IMR-90 (cell line): ENCODE measurements around the gene ARHGEF3. TPM values are rescaled to one million over a fixed set of nuclear protein-coding genes. Genes with fewer than 3 reads are reported as not detected.

Source experiments
- ATAC-seq: fragments of 200-7000 bp; cut with Tn5 transposase; 2 replicates; pipeline ENCODE4 v1.9.1; 2020; ENCODE audit warnings: low read depth, mild to moderate bottlenecking, moderate library complexity
- BruUV-seq: library from RNA; stranded (reverse); fragments of 400-500 nt; replicated peaks from 2 replicates; lab custom pipeline; 2021; lab: Mats Ljungman, UMichigan
- CTCF ChIA-PET: fragments of 300-600 bp; formaldehyde crosslinking; extraction: SDS; loops from one replicate; lab custom pipeline; 2021; ENCODE audit warnings: antibody characterized with exemption; lab: Yijun Ruan, JAX
- POLR2A ChIA-PET: fragments of 300-600 bp; sonication (Branson Sonifier 250); formaldehyde crosslinking; loops from one replicate; lab custom pipeline; 2022; ENCODE audit warnings: antibody characterized with exemption; ENCODE audit not compliant: unreplicated experiment; lab: Charles Lee
- DNase-seq: peaks from one replicate; pipeline ENCODE4 v3.0.0; 2013
- H2AFZ ChIP-seq: replicated peaks from 2 replicates; pipeline ENCODE3; 2013; ENCODE audit warnings: low read length, mild to moderate bottlenecking; ENCODE audit not compliant: poor library complexity
- H2AK5ac ChIP-seq: 2 replicates; pipeline ENCODE4 v1.6.1; 2013; ENCODE audit warnings: low read depth, low read length, inconsistent platforms
- H2AK9ac ChIP-seq: replicated peaks from 2 replicates; pipeline ENCODE3; 2013; ENCODE audit warnings: mild to moderate bottlenecking, low read depth, low read length, moderate library complexity; ENCODE audit not compliant: poor library complexity
- H2BK120ac ChIP-seq: 2 replicates; pipeline ENCODE4 v1.6.1; 2013; ENCODE audit warnings: low read depth, low read length, inconsistent platforms
- H2BK15ac ChIP-seq: 3 replicates; pipeline ENCODE4 v1.6.1; 2013; ENCODE audit warnings: low read depth, low read length, inconsistent platforms
- H2BK20ac ChIP-seq: 2 replicates; pipeline ENCODE4 v1.6.1; 2013; ENCODE audit warnings: low read depth, mild to moderate bottlenecking, inconsistent platforms, low read length, moderate library complexity
- H2BK5ac ChIP-seq: 2 replicates; pipeline ENCODE4 v1.6.1; 2013; ENCODE audit warnings: mild to moderate bottlenecking, low read depth, low read length, inconsistent platforms; ENCODE audit not compliant: poor library complexity, severe bottlenecking
- H3K14ac ChIP-seq: replicated peaks from 2 replicates; pipeline ENCODE4 v1.6.1; 2013; ENCODE audit warnings: low read depth, low read length, inconsistent platforms
- H3K18ac ChIP-seq: 2 replicates; pipeline ENCODE4 v1.6.1; 2013; ENCODE audit warnings: low read depth, low read length, control low read depth
- H3K23ac ChIP-seq: 2 replicates; pipeline ENCODE4 v1.6.1; 2013; ENCODE audit warnings: low read depth, low read length, inconsistent platforms
- H3K27ac ChIP-seq: 2 replicates; pipeline ENCODE4 v1.5.1; 2013; ENCODE audit warnings: mild to moderate bottlenecking, control low read depth, low read length; ENCODE audit not compliant: insufficient read depth
- H3K27me3 ChIP-seq: 2 replicates; pipeline ENCODE4 v1.6.1; 2013; ENCODE audit warnings: low read length; ENCODE audit not compliant: control insufficient read depth, insufficient read depth
- H3K36me3 ChIP-seq: 2 replicates; pipeline ENCODE4 v1.6.1; 2013; ENCODE audit warnings: low read length, mixed read lengths; ENCODE audit not compliant: control insufficient read depth, insufficient read depth
- H3K4ac ChIP-seq: 2 replicates; pipeline ENCODE4 v1.6.1; 2013; ENCODE audit warnings: low read depth, low read length, inconsistent platforms
- H3K4me1 ChIP-seq: 2 replicates; pipeline ENCODE4 v1.6.1; 2013; ENCODE audit warnings: low read length, mixed read lengths; ENCODE audit not compliant: control insufficient read depth, insufficient read depth
- H3K4me2 ChIP-seq: 2 replicates; pipeline ENCODE4 v1.6.1; 2013; ENCODE audit warnings: low read depth, mild to moderate bottlenecking, control low read depth, low read length, moderate library complexity
- H3K4me3 ChIP-seq: 2 replicates; pipeline ENCODE4 v1.5.1; 2013; ENCODE audit warnings: low read depth, mild to moderate bottlenecking, control low read depth, low read length, moderate library complexity; ENCODE audit not compliant: insufficient read depth
- H3K56ac ChIP-seq: 2 replicates; pipeline ENCODE4 v1.6.1; 2013; ENCODE audit warnings: low read length, inconsistent platforms; ENCODE audit not compliant: insufficient read depth; ENCODE audit errors: extremely low read depth
- H3K79me1 ChIP-seq, 2 experiments: 2 replicates each; pipeline ENCODE4 v1.6.1; 2013; ENCODE audit warnings: low read length in 2 of 2, inconsistent platforms in 1 of 2, low read depth in 1 of 2
- H3K9ac ChIP-seq: 2 replicates; pipeline ENCODE4 v1.6.1; 2013; ENCODE audit warnings: low read depth, low read length, control low read depth
- H3K9me1 ChIP-seq: 2 replicates; pipeline ENCODE4 v1.6.1; 2013; ENCODE audit warnings: low read length, inconsistent platforms; ENCODE audit not compliant: insufficient read depth
- H3K9me3 ChIP-seq: 2 replicates; pipeline ENCODE4 v1.6.1; 2013; ENCODE audit warnings: low read length; ENCODE audit not compliant: control insufficient read depth, insufficient read depth
- H4K20me1 ChIP-seq: 2 replicates; pipeline ENCODE4 v1.6.1; 2013; ENCODE audit warnings: low read length, inconsistent platforms; ENCODE audit not compliant: insufficient read depth
- H4K5ac ChIP-seq: 2 replicates; pipeline ENCODE4 v1.6.1; 2013; ENCODE audit warnings: mild to moderate bottlenecking, low read depth, low read length, control low read depth
- H4K8ac ChIP-seq, 2 experiments: 2 replicates each; pipeline ENCODE4 v1.6.1; 2013; ENCODE audit warnings: low read depth in 2 of 2, low read length in 2 of 2, control low read depth in 1 of 2, inconsistent platforms in 1 of 2
- H4K91ac ChIP-seq: 2 replicates; pipeline ENCODE4 v1.6.1; 2013; ENCODE audit warnings: low read depth, low read length, inconsistent platforms; ENCODE audit not compliant: insufficient read depth
- BHLHE40 ChIP-seq: fragments of 150-350 bp; IDR thresholded peaks from 2 replicates; pipeline ENCODE4 v1.6.1; 2016; ENCODE audit warnings: mild to moderate bottlenecking, low read depth, low read length
- CHD1 ChIP-seq: IDR thresholded peaks from 2 replicates; pipeline ENCODE4 v1.6.1; 2012; ENCODE audit warnings: low read depth, low read length, improper control_type of control experiment
- MAFK ChIP-seq: IDR thresholded peaks from 2 replicates; pipeline ENCODE4 v1.6.1; 2012; ENCODE audit warnings: low read depth, low read length, improper control_type of control experiment
- MXI1 ChIP-seq: IDR thresholded peaks from 2 replicates; pipeline ENCODE4 v1.6.1; 2012; ENCODE audit warnings: low read depth, mild to moderate bottlenecking, low read length, moderate library complexity, borderline replicate concordance
- NFE2L2 ChIP-seq: fragments of 150-350 bp; IDR thresholded peaks from 2 replicates; pipeline ENCODE4 v1.6.1; 2016; ENCODE audit warnings: low read depth, mild to moderate bottlenecking, low read length
- POLR2A ChIP-seq: IDR thresholded peaks from 2 replicates; pipeline ENCODE4 v1.6.1; 2012; ENCODE audit warnings: mild to moderate bottlenecking, low read depth, low read length
- RAD21 ChIP-seq: IDR thresholded peaks from 2 replicates; pipeline ENCODE4 v1.6.1; 2012; ENCODE audit warnings: low read length, improper control_type of control experiment
- RCOR1 ChIP-seq: IDR thresholded peaks from 2 replicates; pipeline ENCODE4 v1.6.1; 2012; ENCODE audit warnings: mild to moderate bottlenecking, low read length, improper control_type of control experiment; ENCODE audit not compliant: insufficient replicate concordance
- RFX5 ChIP-seq: IDR thresholded peaks from 2 replicates; pipeline ENCODE4 v1.8.0; 2012; ENCODE audit warnings: low read depth, mild to moderate bottlenecking, low read length, moderate library complexity
- SMC3 ChIP-seq: fragments of 150-350 bp; IDR thresholded peaks from 2 replicates; pipeline ENCODE4 v1.6.1; 2016; ENCODE audit warnings: low read depth, mild to moderate bottlenecking, antibody characterized with exemption, low read length, moderate library complexity
- USF2 ChIP-seq: fragments of 150-350 bp; IDR thresholded peaks from 2 replicates; pipeline ENCODE4 v1.6.1; 2017; ENCODE audit warnings: mild to moderate bottlenecking, antibody characterized with exemption, low read length, low read depth
- WGBS, 2 experiments: methylation state at CpG; one replicate each; pipeline versions ENCODE4 v1.1.5 to v1.1.7; 2013; ENCODE audit warnings: missing lambda C conversion rate in 2 of 2; ENCODE audit not compliant: insufficient read length in 1 of 2; ENCODE audit errors: extremely low coverage in 2 of 2; 5-methylcytosine and 5-hydroxymethylcytosine counted together
- dilution Hi-C: fragments of 300-500 bp; cut with HindIII; formaldehyde crosslinking; loops from one replicate; pipeline ENCODE4 v1.14.3; 2018; ENCODE audit warnings: low sequenced_read_pairs; ENCODE audit not compliant: unreplicated experiment
- in situ Hi-C: fragments of 300-500 bp; cut with MboI; formaldehyde crosslinking; loops from 3 replicates; pipeline ENCODE4 v1.14.3; 2019; ENCODE audit warnings: low sequenced_read_pairs, inconsistent platforms, mixed read lengths
- intact Hi-C: fragments of 100-400 bp; cut with micrococcal nuclease; formaldehyde crosslinking; loops from 2 replicates; pipeline ENCODE4 v1.10.0; 2022
- polyA plus RNA-seq, 3 experiments: library from polyadenylated mRNA; depleted of rRNA; stranded (reverse); fragments of >200 nt; gene quantifications; 2 replicates each; pipeline ENCODE4 v1.2.3, GENCODE V29; 2012; ENCODE audit warnings: low replicate concordance in 1 of 3
- total RNA-seq: library from RNA; depleted of rRNA; stranded (reverse); fragments of >200 nt; gene quantifications from 2 replicates; pipeline ENCODE4 v1.2.3, GENCODE V29; 2012

ARHGEF3 gene
- total and polyA plus RNA-seq, 2 of the 4 experiments (the other 2 are of a cell fraction), result 2.1 to 2.3 TPM

- Histone ChIP-seq H3K14ac (no peak overlapping the region), H3K4me3 (no peak overlapping the region), H3K4me1 (peaks cover 12% of the 10 kb centered on the region), H2BK5ac (no peak overlapping the region), H2AK9ac (no peak overlapping the region), H3K56ac (no peak overlapping the region), H2BK120ac (no peak overlapping the region), H3K27me3 (no peaks in the 10 kb centered on the region), H3K9me3 (no peaks in the 10 kb centered on the region), H4K5ac (no peak overlapping the region), H3K9ac (no peak overlapping the region), H2AK5ac (no peak overlapping the region), H2BK15ac (no peak overlapping the region), H3K4ac (no peak overlapping the region), H4K20me1 (no peaks in the 10 kb centered on the region), H3K9me1 (peaks cover 5% of the 10 kb centered on the region; the same call in 1 of the 2 replicates), H4K91ac (no peak overlapping the region), H2BK20ac (no peak overlapping the region), H3K36me3 (no peaks in the 10 kb centered on the region), H4K8ac (no peak overlapping the region), H2AFZ (no peak overlapping the region), H3K27ac (no peak overlapping the region), H3K23ac (no peak overlapping the region), H3K18ac (no peak overlapping the region), H3K79me1 (no peaks in the 10 kb centered on the region), H3K4me2 (no peak overlapping the region)
- TF ChIP-seq RFX5, result no peak
- no peak for TF ChIP-seq NFE2L2
- no peak for TF ChIP-seq RAD21
- TF ChIP-seq RCOR1, result no peak
- TF ChIP-seq POLR2A, result no peak
- TF ChIP-seq CHD1, result no peak
- TF ChIP-seq MAFK, result no peak
- TF ChIP-seq MXI1, result no peak
- no peak for TF ChIP-seq SMC3
- no peak for TF ChIP-seq USF2
- TF ChIP-seq BHLHE40, result no peak
- intact Hi-C loops, result no loop called here
- in situ Hi-C loops, result no loop called here
- ATAC-seq (no peak), DNase-seq (no peak)
- BruUV-seq, result no TSS peak
- ChIA-PET CTCF (interaction anchor here (1.7 kb wide), 1 partner anchor 12 kb away, joined by 6 read pairs; no protein-coding TSS in a partner anchor), POLR2A (no interaction called here)
- dilution Hi-C loops, result no loop called here
- no CpG with 5 or more reads among the region's 6 CpGs for WGBS, 2 experiments
Measured at GRCh38 chr3:56787784-56788256, 13.9 kb downstream of the ARHGEF3 start.
